Suprapubic skin (tissue), 3 donors: ENCODE data around the gene OCRL.

Experiments
- CTCF ChIP-seq, 2 donors: fragments of 200-600 bp in 1 of 2; fragments of 450-650 bp in 1 of 2; sonication (generic) in 1 of 2; IDR thresholded peaks; one replicate each; pipeline ENCODE4 v1.5.1; 2016 to 2019; ENCODE audit warnings: antibody characterized with exemption in 2 of 2, mild to moderate bottlenecking in 1 of 2, moderate library complexity in 1 of 2
- POLR2A ChIP-seq, 2 donors: fragments of 450-650 bp; IDR thresholded peaks; one replicate each; pipeline ENCODE4 v1.6.1; 2017; ENCODE audit warnings: antibody characterized with exemption in 2 of 2, mild to moderate bottlenecking in 2 of 2, moderate library complexity in 2 of 2

- TF ChIP-seq CTCF (IDR thresholded peaks at IDR 0.05), result no peak
- no peak for TF ChIP-seq POLR2A (IDR thresholded peaks at IDR 0.05)
Observed at GRCh38 chrX:129638917-129639316, 98.9 kb downstream of the OCRL start.
